ENCODE data around the gene DCLK1.

DCLK1 gene

GRCh38 chr13:36131222-36131930, at the start of gene DCLK1:
Gene DCLK1 (minus strand): TSS chr13:36131382.
- peaks cover 5% of the 10 kb centered on the region for H3K9me3 Mint-ChIP-seq
- H3K4me3 Mint-ChIP-seq: no peak within 1 kb of the TSS
- H3K36me3 Mint-ChIP-seq: no peaks in the 10 kb centered on the region
- H3K4me1 Mint-ChIP-seq: no peaks in the 10 kb centered on the region
- no peak within 1 kb of the TSS for H3K27ac Mint-ChIP-seq
- peaks cover 25% of the 10 kb centered on the region for H3K27me3 Mint-ChIP-seq

GRCh38 chr13:36175621-36176020, 44.4 kb upstream of the DCLK1 start:
- Mint-ChIP-seq H3K4me3 (no peak overlapping the region), H3K36me3 (no peaks in the 10 kb centered on the region), H3K4me1 (no peaks in the 10 kb centered on the region)

GRCh38 chr13:36174923-36175322, 43.7 kb upstream of the DCLK1 start:
- no peaks in the 10 kb centered on the region for H3K9me3 Mint-ChIP-seq
- no peaks in the 10 kb centered on the region for H3K27me3 Mint-ChIP-seq
- no peaks in the 10 kb centered on the region for H3K36me3 Mint-ChIP-seq
- H3K27ac Mint-ChIP-seq: no peak overlapping the region
- H3K4me1 Mint-ChIP-seq: no peaks in the 10 kb centered on the region
- no peak overlapping the region for H3K4me3 Mint-ChIP-seq

More at GRCh38 chr13:36175621-36176020, 44.4 kb upstream of the DCLK1 start:
- no peaks in the 10 kb centered on the region for H3K9me3 Mint-ChIP-seq
- H3K27me3 Mint-ChIP-seq: no peaks in the 10 kb centered on the region
- no peak overlapping the region for H3K27ac Mint-ChIP-seq

- Mint-ChIP-seq H3K27ac (no peak overlapping the region), H3K27me3 (no peaks in the 10 kb centered on the region), H3K9me3 (no peaks in the 10 kb centered on the region), H3K4me3 (no peak overlapping the region), H3K4me1 (no peaks in the 10 kb centered on the region), H3K36me3 (no peaks in the 10 kb centered on the region)
Observed at GRCh38 chr13:36173571-36174322, 42.6 kb upstream of the DCLK1 start.

- no peaks in the 10 kb centered on the region for H3K36me3 Mint-ChIP-seq
- H3K9me3 Mint-ChIP-seq: no peaks in the 10 kb centered on the region
- H3K27ac Mint-ChIP-seq: no peak overlapping the region
- H3K4me1 Mint-ChIP-seq: no peaks in the 10 kb centered on the region
- no peaks in the 10 kb centered on the region for H3K27me3 Mint-ChIP-seq
- H3K4me3 Mint-ChIP-seq: no peak overlapping the region
Observed at GRCh38 chr13:36166046-36166445, 34.9 kb upstream of the DCLK1 start.

GRCh38 chr13:36163809-36164308, 32.7 kb upstream of the DCLK1 start:
- Mint-ChIP-seq H3K27me3 (no peaks in the 10 kb centered on the region), H3K9me3 (peaks cover 9% of the 10 kb centered on the region), H3K27ac (no peak overlapping the region), H3K36me3 (no peaks in the 10 kb centered on the region), H3K4me1 (no peaks in the 10 kb centered on the region), H3K4me3 (no peak overlapping the region)

- Mint-ChIP-seq H3K36me3 (no peaks in the 10 kb centered on the region), H3K4me1 (no peaks in the 10 kb centered on the region), H3K4me3 (no peak overlapping the region), H3K27me3 (no peaks in the 10 kb centered on the region), H3K27ac (no peak overlapping the region), H3K9me3 (peaks cover 9% of the 10 kb centered on the region)
Observed at GRCh38 chr13:36163286-36163685, 32.1 kb upstream of the DCLK1 start.

GRCh38 chr13:36160297-36160696, 29.1 kb upstream of the DCLK1 start:
- H3K4me1 Mint-ChIP-seq: no peaks in the 10 kb centered on the region
- H3K27me3 Mint-ChIP-seq: peaks cover under 1% of the 10 kb centered on the region
- H3K4me3 Mint-ChIP-seq: no peak overlapping the region
- H3K27ac Mint-ChIP-seq: no peak overlapping the region
- H3K36me3 Mint-ChIP-seq: no peaks in the 10 kb centered on the region
- H3K9me3 Mint-ChIP-seq: peaks cover 12% of the 10 kb centered on the region

GRCh38 chr13:36158611-36159010, 27.4 kb upstream of the DCLK1 start:
- Mint-ChIP-seq H3K4me1 (no peaks in the 10 kb centered on the region), H3K27me3 (peaks cover 7% of the 10 kb centered on the region), H3K36me3 (peaks cover 2% of the 10 kb centered on the region), H3K9me3 (peaks cover 12% of the 10 kb centered on the region), H3K4me3 (no peak overlapping the region), H3K27ac (no peak overlapping the region)

GRCh38 chr13:36157480-36157879, 26.3 kb upstream of the DCLK1 start:
- Mint-ChIP-seq H3K27me3 (peaks cover 12% of the 10 kb centered on the region), H3K36me3 (peaks cover 4% of the 10 kb centered on the region), H3K27ac (no peak overlapping the region), H3K4me1 (no peaks in the 10 kb centered on the region), H3K4me3 (no peak overlapping the region), H3K9me3 (peaks cover 12% of the 10 kb centered on the region)

- H3K36me3 Mint-ChIP-seq: peaks cover 4% of the 10 kb centered on the region
- H3K4me3 Mint-ChIP-seq: no peak overlapping the region
- no peaks in the 10 kb centered on the region for H3K4me1 Mint-ChIP-seq
- H3K27me3 Mint-ChIP-seq: peaks cover 12% of the 10 kb centered on the region
- peaks cover 10% of the 10 kb centered on the region for H3K9me3 Mint-ChIP-seq
- no peak overlapping the region for H3K27ac Mint-ChIP-seq
Observed at GRCh38 chr13:36154567-36155291, 23.5 kb upstream of the DCLK1 start.

- Mint-ChIP-seq H3K4me1 (no peaks in the 10 kb centered on the region), H3K27me3 (peaks cover 12% of the 10 kb centered on the region), H3K36me3 (peaks cover 4% of the 10 kb centered on the region), H3K4me3 (no peak overlapping the region), H3K9me3 (peaks cover 17% of the 10 kb centered on the region), H3K27ac (no peak overlapping the region)
Observed at GRCh38 chr13:36151591-36151990, 20.4 kb upstream of the DCLK1 start.

GRCh38 chr13:36148446-36148845, 17.3 kb upstream of the DCLK1 start:
- Mint-ChIP-seq H3K9me3 (peaks cover 14% of the 10 kb centered on the region), H3K27ac (no peak overlapping the region), H3K4me3 (no peak overlapping the region), H3K27me3 (peaks cover 3% of the 10 kb centered on the region), H3K4me1 (no peaks in the 10 kb centered on the region), H3K36me3 (no peaks in the 10 kb centered on the region)

GRCh38 chr13:36147330-36147729, 16.1 kb upstream of the DCLK1 start:
- Mint-ChIP-seq H3K4me3 (no peak overlapping the region), H3K36me3 (no peaks in the 10 kb centered on the region), H3K9me3 (peaks cover 14% of the 10 kb centered on the region), H3K4me1 (no peaks in the 10 kb centered on the region), H3K27ac (no peak overlapping the region), H3K27me3 (no peaks in the 10 kb centered on the region)

- Mint-ChIP-seq H3K27me3 (no peaks in the 10 kb centered on the region), H3K9me3 (peaks cover 14% of the 10 kb centered on the region), H3K4me1 (no peaks in the 10 kb centered on the region), H3K36me3 (no peaks in the 10 kb centered on the region), H3K4me3 (no peak overlapping the region), H3K27ac (no peak overlapping the region)
Observed at GRCh38 chr13:36146511-36147269, 15.5 kb upstream of the DCLK1 start.
